Activated naive CD8-positive, alpha-beta T cell treated with anti-CD3 and anti-CD28 coated beads for 36 hours (primary cell): Measurements from ENCODE around the gene TNKS2. TPM values are rescaled to one million over a fixed set of nuclear protein-coding genes. Genes with fewer than 3 reads are reported as not detected.
A peak's percentile ranks its signal among the peaks of the same experiment; 100 is the strongest.
"Not testable (repeated sequence)": the region's sequence is repeated elsewhere in the genome, so short reads cannot be mapped to it uniquely, and the experiment has no call there.

Experiments
- DNase-seq: peaks from one replicate; pipeline ENCODE4 v3.0.0; 2021
- H3K27ac Mint-ChIP-seq: one replicate; pipeline ENCODE4 v1.8.0; 2022; ENCODE audit warnings: mild to moderate bottlenecking, moderate library complexity, mixed read lengths
- H3K27me3 Mint-ChIP-seq: one replicate; pipeline ENCODE4 v1.8.0; 2022; ENCODE audit warnings: mild to moderate bottlenecking, mixed read lengths
- H3K36me3 Mint-ChIP-seq: one replicate; pipeline ENCODE4 v1.8.0; 2021; ENCODE audit warnings: mild to moderate bottlenecking, mixed read lengths
- H3K4me1 Mint-ChIP-seq: one replicate; pipeline ENCODE4 v1.8.0; 2021; ENCODE audit warnings: mixed read lengths
- H3K4me3 Mint-ChIP-seq: one replicate; pipeline ENCODE4 v1.8.0; 2022; ENCODE audit warnings: mild to moderate bottlenecking, moderate library complexity, mixed read lengths
- H3K9me3 Mint-ChIP-seq: one replicate; pipeline ENCODE4 v1.8.0; 2022; ENCODE audit warnings: mixed read lengths
- total RNA-seq, 2 experiments: library from RNA; stranded (reverse); gene quantifications; one replicate each; pipeline ENCODE4 v1.2.3, GENCODE V29; 2021

Gene TNKS2
- total RNA-seq, 2 experiments from 2014 or later, result 25.8 to 25.9 TPM

DNA sequence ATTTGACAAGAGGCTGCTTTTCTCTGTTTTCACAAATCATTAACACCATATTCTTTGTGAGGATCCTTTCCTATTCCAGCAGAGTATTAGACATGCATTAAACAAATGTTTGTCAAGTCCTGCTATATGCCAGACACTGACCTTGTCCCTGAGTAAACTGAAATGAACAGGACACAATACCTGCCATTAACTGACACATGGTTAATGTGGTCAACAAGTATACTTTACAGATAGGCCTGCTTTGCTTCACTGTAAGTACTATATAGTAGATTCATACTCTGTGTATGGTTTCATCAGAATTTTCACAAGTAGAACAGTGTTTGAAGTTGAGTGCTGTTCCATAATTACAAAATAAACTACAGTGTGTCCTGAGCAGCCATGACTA, 5.9 kb downstream of the TNKS2 start:
- peaks cover 63% of the 10 kb centered on the region for H3K4me1 Mint-ChIP-seq
- no peaks in the 10 kb centered on the region for H3K9me3 Mint-ChIP-seq
- H3K36me3 Mint-ChIP-seq, result peaks cover 49% of the 10 kb centered on the region
- no peak for DNase-seq
- no peaks in the 10 kb centered on the region for H3K27me3 Mint-ChIP-seq
- no peak overlapping the region for H3K4me3 Mint-ChIP-seq
- H3K27ac Mint-ChIP-seq, result no peak overlapping the region

DNA sequence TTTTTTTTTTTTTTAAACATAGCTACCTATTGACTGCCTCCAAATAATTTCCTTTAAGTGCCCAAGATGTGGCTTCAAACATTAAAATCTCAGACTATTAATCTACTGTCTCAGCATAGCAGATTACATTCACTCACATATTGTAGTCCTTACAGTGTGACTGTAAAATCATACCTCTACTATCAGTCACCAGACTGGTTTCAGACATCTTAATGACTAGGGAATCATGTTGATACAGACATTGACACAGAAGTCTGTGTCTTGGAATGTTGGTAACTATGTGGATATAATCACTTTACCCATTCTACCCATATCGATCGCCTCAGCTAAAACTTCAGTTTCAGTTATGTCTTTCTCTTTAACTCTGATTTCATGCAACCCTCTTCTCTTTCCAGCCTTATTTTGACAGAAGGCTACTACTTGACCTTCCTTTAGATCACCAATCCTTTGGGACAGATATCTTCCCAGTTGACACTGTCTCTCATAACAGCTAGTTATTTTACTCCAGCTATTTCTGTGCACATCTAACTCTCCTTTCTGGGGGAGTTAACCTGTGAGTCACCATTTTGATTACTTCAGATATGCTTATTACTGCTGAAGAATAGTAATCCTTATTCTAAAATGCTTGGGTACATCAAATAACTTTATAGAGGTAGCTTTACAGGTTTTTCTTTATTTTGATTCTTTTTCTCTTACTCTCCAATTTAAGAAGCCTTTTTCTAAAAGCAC, 7.0 kb downstream of the TNKS2 start:
- Mint-ChIP-seq H3K9me3 (no peaks in the 10 kb centered on the region), H3K4me1 (peaks cover 61% of the 10 kb centered on the region), H3K27me3 (no peaks in the 10 kb centered on the region), H3K36me3 (peaks cover 42% of the 10 kb centered on the region), H3K4me3 (no peak overlapping the region), H3K27ac (peak overlapping the region; percentile 54)
- no peak for DNase-seq

DNA sequence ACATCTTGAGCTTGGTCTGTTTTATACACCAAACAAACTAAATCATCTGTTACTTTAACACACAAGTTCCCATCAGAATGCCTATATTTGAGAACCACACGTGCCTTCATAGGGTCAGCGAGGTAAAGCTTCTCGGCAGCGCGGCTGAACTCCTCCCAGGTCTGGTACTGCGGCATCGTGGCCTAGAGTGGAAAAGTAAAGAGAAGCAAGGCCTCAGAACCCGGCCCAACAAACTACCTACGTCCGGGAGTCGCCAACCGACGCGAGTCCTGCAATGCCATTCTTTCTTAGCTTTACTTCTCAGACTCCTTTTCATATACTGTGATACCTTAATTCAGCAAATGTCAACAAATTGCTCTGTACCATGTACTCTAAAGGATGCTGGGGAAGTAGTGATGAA, 9.0 kb downstream of the TNKS2 start:
- Mint-ChIP-seq H3K4me1 (peaks cover 58% of the 10 kb centered on the region), H3K27ac (peak overlapping the region; percentile 51), H3K36me3 (peaks cover 35% of the 10 kb centered on the region)
- not testable (repeated sequence) for DNase-seq, H3K4me3 Mint-ChIP-seq, H3K9me3 Mint-ChIP-seq, H3K27me3 Mint-ChIP-seq

DNA sequence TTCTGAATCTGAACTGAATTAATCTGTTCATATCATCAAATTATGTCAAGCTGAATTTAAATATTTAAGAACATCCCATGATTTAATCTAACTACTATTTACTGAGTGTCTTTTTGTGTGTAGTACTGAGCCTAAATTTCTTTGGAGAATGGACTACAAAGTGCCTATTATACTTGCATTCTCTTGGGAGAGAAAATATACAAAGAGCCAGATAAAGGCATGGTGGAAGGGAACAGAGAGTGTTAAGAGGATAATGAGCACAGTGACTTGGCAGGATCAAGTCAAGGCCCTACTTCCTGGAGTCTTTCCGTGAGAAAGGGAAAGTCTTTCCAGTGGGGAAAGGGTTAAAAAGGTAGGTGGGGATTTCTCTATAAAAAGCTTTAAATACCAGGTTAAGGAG, 15.0 kb downstream of the TNKS2 start:
- H3K36me3 Mint-ChIP-seq, result peaks cover 19% of the 10 kb centered on the region
- no peak overlapping the region for H3K4me3 Mint-ChIP-seq
- no peaks in the 10 kb centered on the region for H3K27me3 Mint-ChIP-seq
- peak overlapping the region; percentile 50 for H3K27ac Mint-ChIP-seq
- H3K4me1 Mint-ChIP-seq, result peaks cover 28% of the 10 kb centered on the region
- H3K9me3 Mint-ChIP-seq, result no peaks in the 10 kb centered on the region
- no peak for DNase-seq

DNA sequence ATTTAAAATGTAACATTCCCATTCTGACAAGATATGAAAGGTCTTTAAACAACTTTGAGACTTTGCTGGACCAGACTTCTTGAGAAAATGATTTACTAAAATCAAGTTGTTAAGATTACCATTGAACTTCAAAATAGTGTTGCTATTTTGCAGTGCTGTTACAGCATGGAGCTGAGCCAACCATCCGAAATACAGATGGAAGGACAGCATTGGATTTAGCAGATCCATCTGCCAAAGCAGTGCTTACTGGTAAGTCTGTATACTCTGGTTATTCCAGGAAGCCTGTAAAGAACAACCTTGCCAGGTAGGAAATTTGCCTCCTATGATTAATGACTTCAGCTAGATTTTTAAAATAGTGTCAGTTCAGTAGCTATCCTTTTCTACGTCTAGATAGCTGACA, 18.8 kb downstream of the TNKS2 start:
- no peaks in the 10 kb centered on the region for H3K9me3 Mint-ChIP-seq

DNA sequence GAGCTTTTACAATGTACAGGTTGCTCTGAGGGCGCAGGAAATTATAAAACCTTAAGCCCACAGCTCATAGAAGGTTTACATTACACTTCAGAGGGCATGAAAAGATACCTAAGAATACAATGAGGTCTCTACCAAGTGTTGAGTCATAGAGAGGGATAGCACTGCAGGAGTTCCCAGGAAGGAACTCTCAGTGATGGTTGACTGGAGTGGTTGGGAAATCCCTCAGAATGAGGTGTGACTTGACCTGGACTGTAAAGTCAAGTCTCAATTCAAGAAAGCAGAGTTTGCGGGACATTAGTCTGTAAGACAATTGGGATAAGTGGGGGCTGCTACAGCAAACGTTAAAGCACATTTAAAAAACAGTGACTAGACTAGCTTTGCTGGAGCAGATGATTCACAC, 21.9 kb downstream of the TNKS2 start:
- H3K4me1 Mint-ChIP-seq, result peaks cover 3% of the 10 kb centered on the region
- H3K27me3 Mint-ChIP-seq, result no peaks in the 10 kb centered on the region
- H3K36me3 Mint-ChIP-seq, result peaks cover 26% of the 10 kb centered on the region
- no peaks in the 10 kb centered on the region for H3K9me3 Mint-ChIP-seq
- DNase-seq, result no peak
- H3K4me3 Mint-ChIP-seq, result no peak overlapping the region
- H3K27ac Mint-ChIP-seq, result no peak overlapping the region

More for the DNA sequence above, 18.8 kb downstream of the TNKS2 start:
- H3K36me3 Mint-ChIP-seq, result peaks cover 30% of the 10 kb centered on the region
- peaks cover 15% of the 10 kb centered on the region for H3K4me1 Mint-ChIP-seq
- no peaks in the 10 kb centered on the region for H3K27me3 Mint-ChIP-seq
- H3K4me3 Mint-ChIP-seq, result no peak overlapping the region
- no peak for DNase-seq
- no peak overlapping the region for H3K27ac Mint-ChIP-seq

DNA sequence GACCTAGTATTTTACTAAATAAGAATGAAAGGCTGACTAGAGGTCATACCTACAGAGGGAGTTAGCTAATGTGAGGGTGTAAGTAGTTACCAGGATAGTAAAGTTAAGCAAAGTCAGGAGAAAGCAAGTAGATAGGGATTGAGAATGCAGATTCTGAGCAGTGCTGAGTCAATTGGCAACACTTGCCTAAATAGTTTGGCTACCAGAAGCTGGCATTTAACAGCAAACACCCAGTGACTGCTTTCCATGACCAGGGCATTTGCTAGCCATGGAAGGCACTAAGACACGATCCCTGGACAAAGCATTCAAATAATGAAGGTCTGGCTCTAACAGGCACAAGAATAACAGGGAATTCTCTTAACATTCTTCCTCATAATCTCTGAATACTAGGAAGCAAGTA, 25.9 kb downstream of the TNKS2 start:
- H3K4me3 Mint-ChIP-seq, result no peak overlapping the region
- H3K27ac Mint-ChIP-seq, result no peak overlapping the region
- H3K36me3 Mint-ChIP-seq, result peaks cover 23% of the 10 kb centered on the region
- no peak for DNase-seq
- no peaks in the 10 kb centered on the region for H3K27me3 Mint-ChIP-seq
- no peaks in the 10 kb centered on the region for H3K9me3 Mint-ChIP-seq
- H3K4me1 Mint-ChIP-seq, result peaks cover 5% of the 10 kb centered on the region

DNA sequence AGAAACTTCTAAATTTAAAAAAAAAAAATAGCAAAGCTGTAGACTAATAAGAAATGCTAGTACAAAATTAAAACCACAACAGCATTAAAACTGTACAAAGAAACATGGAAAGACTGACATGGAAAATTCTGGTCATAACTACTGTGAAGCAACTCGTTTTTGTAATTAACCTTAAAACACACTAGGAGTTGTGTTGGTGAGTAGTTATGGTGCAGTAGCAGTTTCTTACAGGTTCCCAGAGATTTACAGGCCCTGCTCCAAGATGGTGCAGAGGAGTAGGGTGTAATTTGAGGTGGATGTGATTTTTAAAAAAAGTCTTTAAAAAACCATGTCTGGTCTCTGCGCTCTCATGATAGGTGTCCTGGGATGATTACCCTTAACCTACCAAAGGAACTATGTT, 31.0 kb downstream of the TNKS2 start:
- H3K36me3 Mint-ChIP-seq, result peaks cover 14% of the 10 kb centered on the region
- H3K4me1 Mint-ChIP-seq, result peaks cover 8% of the 10 kb centered on the region
- DNase-seq, result no peak
- H3K27me3 Mint-ChIP-seq, result no peaks in the 10 kb centered on the region
- H3K9me3 Mint-ChIP-seq, result no peaks in the 10 kb centered on the region
- no peak overlapping the region for H3K4me3 Mint-ChIP-seq
- H3K27ac Mint-ChIP-seq, result peak overlapping the region; percentile 34

DNA sequence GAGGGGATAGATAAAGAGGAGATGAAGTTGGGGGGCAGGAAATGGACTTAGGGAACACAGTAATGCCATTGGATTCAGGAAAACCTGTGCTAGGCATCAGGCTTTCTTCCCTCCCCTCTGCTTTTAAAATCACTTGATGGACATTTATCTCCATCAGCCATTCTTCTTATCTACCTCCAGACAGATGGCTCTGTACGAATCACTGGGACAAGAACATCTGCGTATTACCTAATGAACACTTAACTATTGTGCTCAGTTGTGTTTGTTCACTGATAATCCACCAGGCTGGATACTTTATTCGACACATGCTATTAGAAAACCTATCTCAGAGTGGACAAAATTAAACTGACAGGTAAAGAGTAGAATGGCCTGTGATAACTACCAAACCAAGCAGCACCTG, 40.0 kb downstream of the TNKS2 start:
- peaks cover 18% of the 10 kb centered on the region for H3K36me3 Mint-ChIP-seq
- no peak for DNase-seq
- H3K9me3 Mint-ChIP-seq, result no peaks in the 10 kb centered on the region
- H3K4me3 Mint-ChIP-seq, result no peak overlapping the region
- no peaks in the 10 kb centered on the region for H3K27me3 Mint-ChIP-seq
- peaks cover 1% of the 10 kb centered on the region for H3K4me1 Mint-ChIP-seq
- no peak overlapping the region for H3K27ac Mint-ChIP-seq

DNA sequence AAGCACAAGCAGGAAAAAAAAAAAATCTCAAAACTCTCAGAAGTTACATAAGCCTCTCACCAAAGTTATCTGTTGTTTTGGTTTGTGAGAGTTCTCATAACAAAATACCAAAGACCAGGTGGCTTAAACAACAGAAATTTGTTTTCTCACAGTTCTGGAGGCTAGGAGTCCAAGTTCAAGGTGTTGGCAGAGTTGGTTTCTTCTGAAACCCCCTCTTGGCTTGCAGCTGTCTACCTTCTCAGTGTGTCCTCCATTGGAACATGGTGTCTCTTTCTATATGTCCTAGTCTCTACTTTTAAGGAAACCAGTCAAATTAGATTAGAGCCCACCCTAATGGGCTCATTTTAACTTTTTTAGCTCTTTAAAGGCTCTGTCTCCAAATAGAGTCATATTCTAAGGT, 44.9 kb downstream of the TNKS2 start:
- Mint-ChIP-seq H3K4me3 (no peak overlapping the region), H3K9me3 (no peaks in the 10 kb centered on the region), H3K4me1 (no peaks in the 10 kb centered on the region), H3K36me3 (peaks cover 17% of the 10 kb centered on the region), H3K27ac (no peak overlapping the region), H3K27me3 (no peaks in the 10 kb centered on the region)
- DNase-seq, result no peak

DNA sequence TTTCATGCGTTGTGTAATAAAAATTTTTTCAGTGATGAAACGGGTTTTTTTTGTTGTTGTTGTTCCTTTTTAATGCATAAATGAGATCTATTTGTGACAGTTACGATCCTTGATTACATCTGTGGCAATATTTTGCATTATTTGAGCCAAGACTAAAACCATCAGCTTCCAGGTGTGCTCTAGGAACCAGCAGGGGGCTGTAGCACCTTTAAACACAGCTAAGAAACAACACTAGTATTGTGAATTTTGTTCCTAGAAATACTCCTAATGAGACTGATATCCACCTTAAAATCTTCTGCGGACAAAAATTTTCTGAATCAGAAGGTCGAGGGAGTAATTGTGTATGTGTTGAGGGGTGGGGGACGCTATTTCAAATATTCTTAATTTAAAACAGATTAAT, 58.4 kb downstream of the TNKS2 start:
- H3K36me3 Mint-ChIP-seq, result peaks cover 5% of the 10 kb centered on the region
- H3K4me1 Mint-ChIP-seq, result peaks cover 2% of the 10 kb centered on the region
- H3K9me3 Mint-ChIP-seq, result no peaks in the 10 kb centered on the region
- H3K27ac Mint-ChIP-seq, result no peak overlapping the region
- H3K4me3 Mint-ChIP-seq, result no peak overlapping the region
- H3K27me3 Mint-ChIP-seq, result no peaks in the 10 kb centered on the region
- DNase-seq, result no peak

DNA sequence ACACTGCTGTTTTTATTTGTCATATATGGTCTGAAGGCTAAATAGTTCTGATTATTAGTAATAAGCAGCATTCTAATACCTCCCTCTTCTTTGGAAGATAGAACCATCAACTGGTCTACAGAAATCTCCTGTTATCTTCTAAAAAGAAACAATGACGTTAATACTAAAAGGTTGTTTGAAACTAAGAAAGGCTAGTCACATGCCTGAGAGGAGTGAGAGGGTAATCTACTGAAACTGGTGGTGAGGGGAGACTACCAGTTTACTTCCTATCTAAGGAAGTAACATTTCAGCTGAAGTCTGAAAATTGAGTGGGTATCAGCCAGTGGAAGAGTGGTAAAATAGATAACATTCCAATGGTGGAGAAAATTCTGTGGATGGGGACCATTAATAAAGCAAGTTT, 62.7 kb downstream of the TNKS2 start:
- Mint-ChIP-seq H3K9me3 (no peaks in the 10 kb centered on the region), H3K4me1 (peaks cover 2% of the 10 kb centered on the region), H3K27me3 (no peaks in the 10 kb centered on the region), H3K27ac (no peak overlapping the region), H3K4me3 (no peak overlapping the region), H3K36me3 (peaks cover 6% of the 10 kb centered on the region)
- DNase-seq, result no peak

DNA sequence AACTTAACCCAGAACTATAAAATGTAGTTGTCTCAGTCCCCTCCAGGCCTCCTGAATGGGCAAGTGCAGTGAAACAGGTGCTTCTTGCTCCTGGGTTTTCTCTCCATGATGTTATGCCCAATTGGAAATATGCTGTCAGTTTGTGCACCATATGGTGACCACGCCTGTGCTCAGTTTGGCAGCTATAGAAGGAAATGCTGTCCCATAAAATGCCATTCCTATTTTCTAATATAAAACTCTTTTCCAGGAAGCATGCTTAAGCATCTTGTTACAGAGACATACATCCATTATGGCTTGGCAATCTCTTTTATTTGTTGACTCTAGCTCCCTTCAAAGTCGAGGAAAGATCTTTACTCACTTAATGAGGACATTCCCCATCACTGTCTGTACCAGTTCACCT, 65.9 kb downstream of the TNKS2 start:
- Mint-ChIP-seq H3K9me3 (no peaks in the 10 kb centered on the region), H3K27me3 (no peaks in the 10 kb centered on the region), H3K36me3 (peaks cover 2% of the 10 kb centered on the region), H3K4me1 (no peaks in the 10 kb centered on the region), H3K27ac (no peak overlapping the region), H3K4me3 (no peak overlapping the region)
- no peak for DNase-seq

DNA sequence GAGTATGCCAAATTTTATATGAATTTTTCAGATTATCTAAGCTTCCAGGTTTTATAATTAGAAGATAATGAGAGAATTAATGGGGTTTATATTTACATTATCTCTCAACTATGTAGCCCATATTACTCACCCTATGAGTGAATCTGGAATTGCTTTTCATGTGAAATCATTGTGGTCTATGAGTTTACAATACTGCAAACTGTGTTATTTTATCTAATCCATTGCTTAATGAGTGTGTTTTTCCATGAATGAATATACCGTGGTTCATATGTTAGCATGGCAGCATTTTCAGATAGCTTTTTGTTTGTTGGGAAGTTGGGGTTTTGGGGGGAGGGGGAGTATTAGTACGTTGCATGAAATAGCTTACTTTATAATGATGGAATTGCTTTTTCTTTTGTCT, 66.5 kb downstream of the TNKS2 start:
- no peaks in the 10 kb centered on the region for H3K27me3 Mint-ChIP-seq
- no peaks in the 10 kb centered on the region for H3K9me3 Mint-ChIP-seq
- DNase-seq, result no peak
- H3K4me1 Mint-ChIP-seq, result no peaks in the 10 kb centered on the region
- no peak overlapping the region for H3K4me3 Mint-ChIP-seq
- peaks cover 2% of the 10 kb centered on the region for H3K36me3 Mint-ChIP-seq
- H3K27ac Mint-ChIP-seq, result no peak overlapping the region

DNA sequence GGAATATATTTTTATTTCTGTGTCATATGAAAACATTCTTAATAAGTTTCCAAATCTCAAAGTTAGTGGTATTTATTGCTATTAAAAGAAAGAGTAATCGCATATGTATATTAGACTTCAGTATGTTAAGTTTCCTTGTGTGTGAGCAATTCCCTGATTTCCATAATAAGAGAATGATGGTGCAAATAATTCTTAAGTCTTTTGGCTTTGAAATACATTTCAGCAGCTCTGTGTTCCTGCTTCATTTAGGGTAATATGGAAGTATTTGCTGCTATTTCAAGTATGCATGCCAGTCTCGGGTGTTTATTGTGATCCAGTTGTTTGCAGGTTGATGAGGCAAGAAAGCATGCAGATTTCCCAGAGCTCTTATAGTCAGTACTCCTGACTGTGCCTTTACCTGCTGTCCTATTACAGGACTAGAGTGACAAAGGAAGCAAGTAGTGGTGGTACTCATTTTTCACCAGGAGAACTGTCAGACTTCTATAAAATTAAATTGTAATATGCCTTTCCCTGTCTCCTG, 67.4 kb downstream of the TNKS2 start:
- no peak overlapping the region for H3K27ac Mint-ChIP-seq
- H3K36me3 Mint-ChIP-seq, result peaks cover 2% of the 10 kb centered on the region
- no peaks in the 10 kb centered on the region for H3K27me3 Mint-ChIP-seq
- DNase-seq, result no peak
- no peaks in the 10 kb centered on the region for H3K4me1 Mint-ChIP-seq
- H3K4me3 Mint-ChIP-seq, result no peak overlapping the region
- no peaks in the 10 kb centered on the region for H3K9me3 Mint-ChIP-seq

DNA sequence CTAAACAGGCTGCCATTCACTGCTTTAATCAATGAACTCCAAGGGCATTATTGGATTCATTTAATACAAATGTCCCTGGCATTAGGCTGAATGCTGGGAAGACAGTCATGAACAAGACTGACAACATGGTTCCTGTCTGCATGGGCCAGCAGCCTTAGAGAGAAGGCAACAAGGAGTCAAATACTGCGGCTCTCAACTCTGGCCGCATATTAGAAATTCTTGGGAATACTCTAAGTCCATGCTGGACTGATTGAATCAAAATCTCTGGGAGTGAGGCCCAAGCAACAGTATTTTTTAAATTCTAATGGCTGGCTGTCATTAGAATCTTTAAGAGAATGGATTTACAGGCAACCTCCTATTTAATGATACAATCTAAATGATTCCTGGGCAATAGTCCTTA, 76.9 kb downstream of the TNKS2 start:
- no peaks in the 10 kb centered on the region for H3K4me1 Mint-ChIP-seq
- no peak overlapping the region for H3K27ac Mint-ChIP-seq

More for the DNA sequence above, 76.9 kb downstream of the TNKS2 start:
- Mint-ChIP-seq H3K4me3 (no peak overlapping the region), H3K9me3 (no peaks in the 10 kb centered on the region), H3K27me3 (no peaks in the 10 kb centered on the region), H3K36me3 (no peaks in the 10 kb centered on the region)
- no peak for DNase-seq
